SKM-1 (cell line): Measurements from ENCODE around the gene LPP.

Experiments
- DNase-seq: peaks from one replicate; lab custom pipeline; 2025; ENCODE audit not compliant: unreplicated experiment; lab: John Stamatoyannopoulos, UW

The LPP gene

DNA sequence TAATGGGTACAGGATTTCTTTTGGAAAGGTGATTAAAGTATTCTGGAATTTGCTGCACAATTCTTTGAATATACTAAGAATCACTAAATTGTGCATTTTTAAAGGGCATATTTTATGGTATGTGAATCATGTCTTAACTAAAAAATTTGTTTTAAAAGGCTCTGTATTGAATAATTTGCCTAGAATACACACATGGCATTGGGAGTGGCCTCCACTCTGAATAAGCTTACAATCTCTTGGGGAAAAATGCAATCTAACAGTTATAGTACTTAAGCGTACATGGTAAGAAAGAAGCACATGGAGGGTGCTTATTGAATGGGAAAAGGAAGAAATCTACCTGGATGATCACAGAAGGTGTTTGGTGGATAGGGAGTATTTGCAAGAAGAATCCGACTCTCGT, 385.1 kb downstream of the LPP start:
- no peak for DNase-seq

DNA sequence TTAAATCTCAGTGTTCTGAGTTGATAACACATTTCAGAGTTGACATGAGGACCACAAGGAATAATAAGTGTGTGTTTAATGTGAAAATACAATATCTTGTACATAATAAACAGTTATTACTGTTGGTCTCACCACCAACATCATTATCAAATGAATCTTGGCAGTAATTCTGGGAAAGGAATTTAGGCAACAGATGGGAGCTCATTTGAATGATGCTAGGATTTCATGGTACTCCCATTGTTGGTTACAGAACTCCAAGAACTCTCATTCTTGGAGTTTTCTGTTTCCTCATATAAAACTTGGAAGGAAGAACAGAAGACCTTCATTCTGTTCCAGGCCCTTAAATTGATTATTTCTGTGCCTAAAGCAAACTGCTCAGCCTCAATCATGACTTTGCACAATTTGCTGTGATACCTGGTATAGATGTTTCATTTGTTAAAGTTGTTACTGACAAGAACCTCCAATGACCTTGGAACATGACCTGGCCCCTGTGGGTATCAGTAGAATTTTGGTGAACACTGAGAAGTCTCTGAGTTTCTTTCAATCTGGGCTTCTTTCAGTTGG, 385.8 kb downstream of the LPP start:
- DNase-seq, result no peak

DNA sequence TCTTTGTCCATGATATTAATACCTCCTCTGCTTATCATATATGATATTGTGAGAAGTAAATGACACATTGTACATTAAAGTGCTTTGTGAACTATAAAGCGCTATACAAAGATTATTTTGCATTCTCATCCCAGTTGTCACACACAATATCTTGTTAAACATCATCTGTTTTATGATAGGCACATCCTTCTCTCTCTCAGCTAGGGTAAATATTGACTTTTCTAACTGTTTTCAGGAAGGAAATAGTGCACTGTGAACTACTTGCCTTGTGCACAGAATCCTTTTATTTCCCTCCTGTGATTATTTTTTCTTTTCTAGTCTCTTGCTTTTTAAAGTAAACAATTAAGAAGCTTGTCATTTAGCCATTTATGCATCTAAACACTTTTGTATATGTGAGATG, 388.2 kb downstream of the LPP start:
- DNase-seq, result no peak

DNA sequence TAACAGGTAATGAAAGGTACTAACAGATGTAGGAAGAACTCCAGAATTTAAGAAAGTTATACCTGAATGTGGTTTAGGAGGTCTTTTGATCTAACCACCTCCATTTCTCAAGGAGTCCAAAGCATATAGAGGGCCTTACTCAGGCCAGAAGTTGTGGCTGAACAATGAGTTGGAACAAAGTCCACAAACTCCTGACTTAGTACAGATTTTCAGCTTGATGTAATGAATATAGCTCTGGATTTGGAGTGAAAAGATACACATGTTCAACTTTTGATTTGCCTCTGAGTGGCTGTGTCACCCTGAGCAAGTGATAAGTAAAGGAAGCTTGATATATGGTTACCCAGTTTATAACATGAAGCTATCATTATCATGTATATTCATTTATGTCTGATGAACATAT, 390.1 kb downstream of the LPP start:
- no peak for DNase-seq

DNA sequence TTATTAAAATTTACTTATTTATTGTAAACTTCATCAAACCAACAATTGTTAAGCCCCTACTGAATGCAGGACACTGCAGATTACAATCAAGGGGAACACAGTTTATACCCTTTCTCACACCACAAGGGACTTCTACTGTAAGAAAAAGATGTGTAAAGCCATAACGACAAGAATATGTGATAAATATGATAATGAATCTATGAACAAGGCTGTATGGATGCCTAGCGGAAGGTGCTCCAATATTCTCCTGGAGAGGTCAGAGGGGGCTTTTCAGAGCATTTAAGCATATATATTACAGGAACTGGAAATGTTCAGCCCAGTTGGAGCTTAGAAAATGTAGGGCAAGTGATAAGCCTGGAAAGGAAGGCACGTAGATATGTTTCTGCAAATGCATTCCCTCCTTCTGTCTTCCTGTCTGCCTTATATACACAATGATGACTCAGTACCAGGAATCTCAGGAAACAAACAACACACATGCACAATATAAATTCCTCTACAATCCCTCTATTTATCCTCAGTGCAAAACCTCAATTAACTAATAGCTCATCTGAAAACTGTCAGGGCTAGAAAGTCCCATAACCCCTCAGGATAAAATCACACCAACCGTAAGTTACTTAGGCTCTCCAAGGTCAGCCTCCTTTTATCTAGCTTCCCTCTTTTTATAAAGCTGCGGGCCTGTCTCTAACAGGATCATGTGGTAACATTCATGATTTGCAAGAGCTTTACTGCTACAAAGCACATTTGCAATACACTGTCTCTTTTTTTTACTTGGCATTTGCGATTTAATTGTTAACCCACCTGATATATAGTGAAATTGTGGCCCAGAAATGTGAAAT, 393.1 kb downstream of the LPP start:
- no peak for DNase-seq

DNA sequence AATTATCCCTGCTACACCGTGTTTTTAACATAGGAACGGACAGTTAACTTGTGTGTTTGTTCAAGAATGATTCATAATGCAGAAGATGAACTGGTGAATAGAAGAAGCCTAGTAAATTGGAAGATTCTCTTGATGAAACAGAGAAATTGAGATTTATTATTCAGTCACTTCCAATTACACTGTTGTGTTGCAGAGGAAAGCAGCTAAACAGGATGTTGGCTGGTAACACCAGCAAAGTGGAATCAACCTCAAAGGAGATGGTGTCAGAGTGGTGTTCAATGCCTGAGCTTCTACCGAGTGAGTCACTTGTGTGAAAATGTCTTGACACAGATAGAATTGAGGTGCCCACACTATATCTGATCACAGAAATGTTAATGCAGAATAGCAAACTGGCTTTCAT, 399.6 kb downstream of the LPP start:
- DNase-seq, result no peak

DNA sequence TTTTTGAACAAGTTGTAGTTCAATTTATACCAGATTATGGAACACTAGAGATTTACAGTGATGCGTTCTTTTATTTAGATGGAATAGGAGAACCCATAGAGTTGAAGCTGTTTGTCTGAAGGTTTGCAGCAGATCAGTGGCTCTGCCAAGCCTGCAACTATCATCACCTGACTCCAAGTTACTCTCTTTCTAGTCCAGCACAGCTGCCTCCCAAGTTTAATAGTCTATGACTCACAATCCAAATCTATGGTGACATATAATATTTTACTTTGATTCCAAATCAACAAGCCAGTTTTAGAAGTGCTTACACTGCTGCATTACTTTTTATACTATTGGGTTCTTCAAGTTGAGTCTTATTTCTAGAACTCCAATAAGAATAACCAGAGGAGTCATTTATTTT, 400.4 kb downstream of the LPP start:
- DNase-seq, result no peak

DNA sequence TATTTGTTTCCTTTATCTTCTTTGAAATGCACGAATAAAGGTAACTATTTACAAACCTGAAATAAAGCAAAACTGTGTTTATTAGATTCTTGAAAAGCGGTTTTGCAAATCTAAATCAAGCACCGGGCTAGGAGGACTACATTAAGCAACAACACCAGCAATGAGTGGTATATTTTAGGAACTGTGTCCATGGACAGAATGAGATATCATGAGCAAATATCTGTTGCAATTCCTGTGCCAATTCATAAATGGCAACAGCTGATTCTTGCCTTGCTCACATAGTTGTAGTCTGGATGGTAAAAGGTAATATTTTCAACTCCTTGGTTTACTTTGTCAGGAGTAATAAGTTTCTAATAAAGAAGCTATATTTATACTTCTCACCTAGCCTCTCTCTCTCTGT, 403.3 kb downstream of the LPP start:
- no peak for DNase-seq

DNA sequence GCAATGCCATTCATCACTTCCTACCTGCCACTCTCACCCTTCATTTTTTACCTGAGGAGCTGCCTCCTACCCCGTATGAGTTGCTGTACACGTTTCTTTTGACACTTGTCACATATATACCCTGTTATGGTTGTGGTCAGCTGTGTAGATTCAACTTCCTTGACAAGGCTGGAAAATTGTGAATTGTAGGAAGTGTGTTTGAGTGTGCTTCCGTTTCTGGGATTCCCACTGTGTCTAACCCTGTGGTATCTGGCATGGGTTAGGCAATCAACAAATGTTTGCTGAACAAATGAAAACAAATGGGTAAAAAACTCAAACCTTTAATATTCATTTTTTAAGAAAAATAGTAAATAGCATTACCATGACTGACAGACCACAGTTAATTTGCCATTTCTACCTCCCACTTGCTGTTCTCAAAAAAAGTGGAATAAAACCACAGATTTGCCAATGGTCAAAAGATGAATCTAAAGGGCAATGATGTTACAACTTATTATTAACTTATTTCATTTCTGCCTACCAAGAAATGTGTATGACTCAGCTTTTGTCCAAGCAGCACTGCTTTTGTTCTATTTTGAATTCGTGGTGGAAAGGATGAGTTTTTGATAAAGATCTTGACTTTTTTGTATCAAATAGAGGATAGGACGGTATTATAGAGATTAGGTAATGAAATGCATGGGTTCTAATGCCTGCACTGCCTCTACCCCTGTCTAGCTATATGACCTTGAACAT, 404.6 kb downstream of the LPP start:
- no peak for DNase-seq

DNA sequence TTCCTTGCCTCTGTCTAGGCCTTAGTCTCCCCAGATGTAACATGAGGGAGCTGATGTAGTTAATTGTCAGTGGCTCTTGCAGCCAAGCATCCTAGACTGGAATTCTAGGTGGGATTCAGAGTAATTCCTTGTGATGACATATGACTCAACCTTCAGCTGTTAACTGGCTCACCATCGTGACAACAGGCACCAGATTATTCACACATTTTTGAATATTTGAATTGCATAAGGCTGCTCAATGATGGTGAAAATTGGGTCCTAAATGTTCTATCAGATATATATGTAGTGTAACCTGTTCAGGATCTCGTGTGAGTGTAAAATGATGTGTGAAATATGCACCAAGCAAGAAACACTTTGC, 405.1 kb downstream of the LPP start:
- DNase-seq, result no peak

DNA sequence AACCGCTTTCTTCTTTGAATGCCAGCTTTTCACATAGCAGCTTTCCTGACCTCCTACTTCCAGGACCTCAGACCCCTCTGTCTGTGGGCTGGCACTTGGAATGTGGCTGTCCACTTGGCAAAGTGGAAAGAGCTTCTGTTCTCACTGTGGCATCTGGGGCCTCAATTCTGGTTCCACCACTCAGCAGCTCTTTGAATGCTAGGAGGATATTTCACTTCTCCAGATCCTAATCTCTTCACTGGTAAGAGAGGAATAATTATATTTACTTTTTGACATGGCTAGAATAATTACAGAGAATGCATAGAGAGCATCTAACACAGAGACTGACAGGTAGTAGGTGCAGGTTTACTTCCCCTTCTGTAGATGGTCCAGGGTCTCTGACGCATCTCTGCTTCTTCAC, 405.9 kb downstream of the LPP start:
- DNase-seq, result no peak

DNA sequence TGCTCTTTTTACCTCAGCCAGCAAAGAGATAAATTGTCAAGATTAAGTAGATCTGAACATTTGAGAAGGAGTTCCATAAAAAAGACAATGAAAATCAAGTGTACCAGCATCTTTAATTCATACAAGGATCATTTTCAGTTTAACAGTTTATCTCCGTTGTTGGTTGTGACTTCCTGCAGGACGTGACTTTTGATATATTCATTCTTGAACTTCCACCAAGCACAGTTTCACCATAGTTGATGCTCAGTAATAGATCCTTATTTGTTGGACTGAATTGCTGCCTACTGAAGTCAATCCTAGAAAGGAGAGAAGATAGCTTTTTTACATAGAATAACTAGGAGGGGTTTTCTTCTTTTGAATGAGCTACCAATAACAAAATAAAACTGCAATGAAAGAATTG, 408.2 kb downstream of the LPP start:
- no peak for DNase-seq

DNA sequence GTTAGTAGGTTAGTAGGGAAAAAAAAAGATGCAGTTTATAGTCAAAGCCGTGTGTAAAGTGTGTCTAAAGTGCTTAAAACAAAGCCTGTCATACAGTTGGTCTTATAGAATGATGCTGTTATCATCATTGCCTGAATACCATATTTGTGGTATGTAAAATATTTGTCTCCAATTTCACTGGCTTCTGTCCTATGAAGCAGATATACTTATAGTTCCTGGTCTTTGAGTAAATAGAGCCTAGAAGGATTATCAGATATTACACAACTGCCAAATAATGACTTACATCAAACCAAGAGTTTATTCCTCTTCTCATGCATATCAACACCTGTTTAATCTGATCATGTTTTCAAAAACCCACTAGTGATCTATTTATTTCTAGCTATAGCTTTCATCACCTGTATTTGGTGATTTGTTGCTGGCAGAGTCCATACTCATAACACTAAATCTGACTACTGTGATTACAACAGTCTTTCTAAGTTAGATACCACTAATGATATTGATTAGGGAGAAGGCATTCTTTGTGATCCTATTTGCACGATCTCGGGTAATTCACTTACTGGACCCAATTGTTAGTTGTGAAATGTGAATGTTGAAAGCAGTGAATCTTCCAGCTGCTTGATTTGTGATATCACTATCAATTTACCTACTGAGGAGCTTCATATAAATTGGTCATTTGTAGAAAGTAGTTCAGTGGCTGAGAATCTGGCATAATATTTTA, 413.7 kb downstream of the LPP start:
- no peak for DNase-seq

DNA sequence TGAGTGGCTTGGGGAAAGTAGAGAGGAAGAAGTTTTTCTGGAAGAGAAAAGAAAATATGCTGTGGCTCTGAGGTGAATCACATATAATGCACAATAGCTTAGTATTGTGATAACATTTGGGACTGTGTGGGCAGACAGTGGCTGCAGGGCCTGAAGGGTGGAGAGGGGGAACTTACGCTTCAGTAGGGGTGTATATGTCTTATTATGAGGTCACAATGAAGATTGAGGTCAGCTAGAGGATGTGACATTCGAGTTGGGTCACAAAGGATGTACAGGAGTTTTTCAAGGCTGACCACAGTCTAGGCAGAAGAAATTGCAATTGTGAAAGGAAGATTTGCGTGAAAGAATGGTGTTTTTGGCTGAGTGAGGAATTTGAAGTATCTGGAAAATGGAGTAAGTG, 414.8 kb downstream of the LPP start:
- DNase-seq, result no peak

DNA sequence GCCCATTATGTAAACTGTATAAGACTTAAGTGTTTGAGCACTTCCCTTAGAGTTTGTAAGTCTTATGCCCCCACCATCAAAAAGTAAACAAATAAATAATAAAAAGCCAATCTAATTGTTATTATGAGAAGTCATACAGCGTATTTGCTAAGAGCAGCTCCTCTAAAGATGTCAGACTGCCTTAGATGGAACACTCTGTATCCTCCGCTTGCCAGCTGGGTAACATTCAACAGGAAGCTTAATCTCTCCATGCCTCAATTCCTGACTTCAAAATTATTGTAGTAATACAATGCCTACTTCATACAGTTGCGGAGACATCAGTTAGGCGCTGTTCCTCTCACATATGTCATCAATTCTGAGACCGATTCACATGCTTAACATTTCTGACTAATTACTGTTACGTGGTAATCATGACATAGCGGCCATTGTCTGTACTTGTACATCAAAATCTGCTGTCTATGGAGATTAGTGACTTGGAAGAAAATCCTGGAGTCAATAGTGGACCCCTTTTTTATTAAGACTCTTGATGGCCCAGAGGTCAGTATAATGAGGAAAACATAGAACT, 417.7 kb downstream of the LPP start:
- no peak for DNase-seq

DNA sequence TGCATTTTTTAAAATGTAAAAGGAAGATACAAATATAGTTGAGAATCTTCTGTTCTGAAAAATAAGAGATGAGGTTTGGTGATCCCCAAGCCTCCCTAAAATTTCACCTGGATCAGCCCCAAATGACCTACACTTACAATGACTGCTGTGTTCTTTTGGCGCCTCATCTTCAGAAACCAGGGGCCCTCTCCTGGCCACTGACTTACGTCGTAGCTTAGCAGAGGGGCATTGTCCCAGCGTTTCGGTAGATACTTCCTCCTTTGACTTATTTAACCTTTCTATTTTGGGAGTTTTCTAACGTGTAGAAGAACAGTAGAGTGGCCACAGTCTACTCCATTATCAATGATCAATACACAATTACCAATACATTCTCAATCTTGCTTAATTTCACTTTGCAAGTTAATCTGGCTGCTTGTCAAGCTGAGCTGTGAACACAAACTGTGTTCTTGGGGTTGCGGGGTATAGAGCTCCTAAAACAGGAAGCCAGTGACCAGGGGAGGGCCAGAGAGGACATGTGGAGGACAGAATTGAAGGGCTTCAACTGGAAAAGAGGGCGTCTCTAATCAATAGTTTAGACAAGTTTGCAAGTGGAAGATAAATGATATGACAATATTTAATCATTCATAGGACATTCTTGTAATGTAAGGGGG, 419.5 kb downstream of the LPP start:
- DNase-seq, result no peak

DNA sequence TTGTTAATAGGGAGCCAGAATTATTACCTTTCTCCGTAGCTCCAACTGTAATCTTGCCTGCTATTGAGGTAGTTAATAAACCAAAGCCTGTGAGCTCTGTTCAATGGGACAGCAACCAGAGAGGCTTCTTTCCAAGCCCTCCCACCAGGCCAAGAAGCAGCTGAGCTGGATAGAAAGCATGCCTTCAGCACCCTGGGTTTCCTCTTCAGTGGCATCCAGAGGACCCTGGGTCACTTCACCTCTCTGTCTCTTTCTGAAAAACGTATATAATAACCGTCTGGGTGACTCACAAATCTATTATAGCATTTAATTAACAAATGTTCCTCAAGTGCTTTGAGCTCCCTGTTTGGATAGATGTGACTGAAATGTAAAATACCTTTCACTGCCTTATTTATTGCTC, 420.0 kb downstream of the LPP start:
- DNase-seq, result no peak

DNA sequence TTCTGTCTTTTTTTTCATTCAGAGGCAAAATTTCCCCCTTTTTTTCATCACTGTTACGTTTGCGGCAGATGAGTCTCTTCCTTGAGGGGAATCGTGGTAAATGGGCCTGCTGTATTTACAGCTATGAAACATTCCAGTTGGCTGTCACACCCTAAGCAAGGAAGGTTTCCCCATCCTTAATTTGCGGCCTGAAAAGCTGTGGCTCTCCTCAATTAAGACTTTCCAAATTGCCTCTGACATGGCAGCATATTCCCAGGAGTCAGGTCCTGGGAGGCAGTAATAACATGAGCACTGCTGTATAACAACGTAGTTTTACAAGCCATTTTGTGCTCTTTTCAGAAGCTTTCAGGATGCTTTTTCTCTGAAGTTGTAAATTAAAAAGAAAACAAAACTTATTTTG, 420.9 kb downstream of the LPP start:
- no peak for DNase-seq

DNA sequence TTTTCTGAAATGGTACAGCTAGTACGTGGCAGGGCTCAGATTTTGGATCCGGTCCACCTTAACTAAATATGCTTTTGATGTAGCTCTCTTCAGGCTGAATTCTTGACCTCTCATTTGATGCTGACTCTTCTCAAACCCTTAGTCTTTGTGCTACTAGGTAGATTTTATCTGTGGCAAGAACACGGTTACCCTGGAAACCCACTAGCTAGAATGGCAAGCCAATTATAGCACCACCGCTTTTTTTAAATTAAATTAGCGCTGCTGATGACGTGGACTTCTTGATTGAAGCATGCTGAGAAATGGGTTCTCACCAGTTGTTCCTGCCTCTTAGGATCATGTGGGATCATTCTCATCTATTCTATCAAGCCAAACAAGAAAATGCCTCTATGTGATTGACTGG, 421.5 kb downstream of the LPP start:
- no peak for DNase-seq

DNA sequence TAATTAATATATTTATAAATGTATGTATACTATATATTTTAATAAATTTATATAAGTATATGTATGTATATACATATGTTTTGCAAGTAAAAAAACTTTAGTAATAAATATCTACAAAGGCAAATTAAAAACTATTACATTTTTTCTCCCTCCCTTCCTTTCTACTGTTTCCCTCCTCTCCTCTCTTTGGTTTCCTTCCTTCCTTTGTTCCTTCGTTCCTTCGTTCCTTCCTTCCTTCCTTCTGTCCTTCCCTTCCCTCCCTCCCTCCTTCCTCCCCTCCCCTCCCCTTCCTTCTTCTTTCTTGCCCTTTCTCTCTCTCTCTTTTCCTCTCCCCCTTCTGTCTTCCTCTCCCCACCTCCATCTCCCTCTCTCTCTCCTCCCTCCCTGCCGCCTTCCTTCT, 423.6 kb downstream of the LPP start:
- no peak for DNase-seq
